AG04449 (cell line): ENCODE data around the gene CCDC38.

Source experiments
- CTCF ChIA-PET: fragments of 350-600 bp; formaldehyde crosslinking; extraction: SDS; loops from one replicate; lab custom pipeline; 2021; ENCODE audit warnings: antibody characterized with exemption; lab: Yijun Ruan, JAX
- POLR2A ChIA-PET: fragments of 400-600, 350-600 bp; formaldehyde crosslinking; extraction: SDS; loops from one replicate; lab custom pipeline; 2020; ENCODE audit warnings: antibody characterized with exemption, inconsistent platforms; lab: Yijun Ruan, JAX
- DNase-seq: peaks from one replicate; pipeline ENCODE4 v3.0.0-alpha.2; 2010; ENCODE audit warnings: low read depth, low spot score
- H3K4me3 ChIP-seq: 2 replicates; pipeline ENCODE4 v1.5.1; 2011; ENCODE audit warnings: low read depth, mild to moderate bottlenecking, control low read depth, low read length
- TF ChIP-seq, protein P1 (sequence below): IDR thresholded peaks from one replicate; pipeline ENCODE4 v1.5.1; 2011; ENCODE audit warnings: mild to moderate bottlenecking, moderate library complexity, low read length, control low read depth, inconsistent platforms; ENCODE audit not compliant: insufficient read depth; ENCODE audit errors: missing control alignments

Gene CCDC38

DNA sequence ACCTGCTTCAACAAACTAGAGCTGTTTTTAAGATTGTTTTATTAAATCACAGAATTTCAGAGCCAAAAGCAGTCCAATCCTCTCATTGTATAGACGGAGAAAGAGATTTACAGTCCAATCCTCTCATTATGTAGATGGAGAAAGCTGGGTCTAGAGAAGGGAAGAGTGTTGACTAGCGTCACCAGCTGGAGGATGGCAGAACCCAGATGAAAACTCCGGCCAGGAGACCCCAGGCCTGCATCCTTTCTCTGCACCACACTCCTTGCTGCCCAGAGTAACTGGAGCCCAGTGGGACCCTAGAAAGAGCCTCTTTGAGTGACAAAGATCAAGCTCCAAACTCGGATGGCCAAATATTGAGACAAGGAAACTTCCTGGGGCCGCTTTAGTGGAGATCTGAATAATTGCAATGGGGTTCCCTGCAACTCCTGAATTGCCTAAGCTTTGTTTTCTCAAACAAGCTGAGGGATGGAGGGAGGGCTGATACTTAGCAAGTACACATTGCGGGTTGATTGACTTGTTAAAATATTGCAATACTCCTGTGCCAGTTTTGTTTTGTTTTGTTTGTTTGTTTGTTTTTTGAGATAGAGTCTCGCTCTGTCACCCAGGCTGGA is 13.2 kb upstream of the CCDC38 start:
- POLR2A ChIA-PET: no interaction called here
- H3K4me3 ChIP-seq: no peak overlapping the region
- TF ChIP-seq, protein P1, sequence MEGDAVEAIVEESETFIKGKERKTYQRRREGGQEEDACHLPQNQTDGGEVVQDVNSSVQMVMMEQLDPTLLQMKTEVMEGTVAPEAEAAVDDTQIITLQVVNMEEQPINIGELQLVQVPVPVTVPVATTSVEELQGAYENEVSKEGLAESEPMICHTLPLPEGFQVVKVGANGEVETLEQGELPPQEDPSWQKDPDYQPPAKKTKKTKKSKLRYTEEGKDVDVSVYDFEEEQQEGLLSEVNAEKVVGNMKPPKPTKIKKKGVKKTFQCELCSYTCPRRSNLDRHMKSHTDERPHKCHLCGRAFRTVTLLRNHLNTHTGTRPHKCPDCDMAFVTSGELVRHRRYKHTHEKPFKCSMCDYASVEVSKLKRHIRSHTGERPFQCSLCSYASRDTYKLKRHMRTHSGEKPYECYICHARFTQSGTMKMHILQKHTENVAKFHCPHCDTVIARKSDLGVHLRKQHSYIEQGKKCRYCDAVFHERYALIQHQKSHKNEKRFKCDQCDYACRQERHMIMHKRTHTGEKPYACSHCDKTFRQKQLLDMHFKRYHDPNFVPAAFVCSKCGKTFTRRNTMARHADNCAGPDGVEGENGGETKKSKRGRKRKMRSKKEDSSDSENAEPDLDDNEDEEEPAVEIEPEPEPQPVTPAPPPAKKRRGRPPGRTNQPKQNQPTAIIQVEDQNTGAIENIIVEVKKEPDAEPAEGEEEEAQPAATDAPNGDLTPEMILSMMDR: no peak
- DNase-seq: no peak
- CTCF ChIA-PET: interaction anchor here (0.7 to 1.7 kb wide), 3 partner anchors 12 to 37 kb away, joined by 3 to 4 read pairs (median 4); partner anchors contain the start of genes AMDHD1 and CCDC38

DNA sequence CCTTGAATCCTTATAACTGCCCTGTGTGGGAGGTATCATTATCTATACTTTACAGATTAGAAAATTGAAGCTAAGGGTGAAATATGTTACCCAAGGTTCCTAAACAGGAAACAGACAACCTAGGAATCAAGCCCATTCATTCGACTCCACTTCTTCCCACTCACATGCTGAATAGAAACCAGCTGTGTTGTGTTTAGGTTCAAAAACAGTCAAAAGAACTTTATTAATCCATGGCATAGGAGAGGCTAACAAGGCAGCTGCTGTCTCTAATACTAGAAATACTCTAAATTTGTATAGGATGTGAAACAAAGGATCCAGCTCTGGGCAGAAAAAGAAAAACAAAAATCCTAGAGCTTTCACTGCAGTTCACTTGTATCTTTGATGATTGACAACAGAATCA is 10.6 kb upstream of the CCDC38 start:
- CTCF ChIA-PET: interaction anchor here (2.5 to 2.6 kb wide), 2 partner anchors 9 to 46 kb away, joined by 10 to 11 read pairs; no protein-coding TSS in a partner anchor
- POLR2A ChIA-PET: no interaction called here
- no peak for DNase-seq

DNA sequence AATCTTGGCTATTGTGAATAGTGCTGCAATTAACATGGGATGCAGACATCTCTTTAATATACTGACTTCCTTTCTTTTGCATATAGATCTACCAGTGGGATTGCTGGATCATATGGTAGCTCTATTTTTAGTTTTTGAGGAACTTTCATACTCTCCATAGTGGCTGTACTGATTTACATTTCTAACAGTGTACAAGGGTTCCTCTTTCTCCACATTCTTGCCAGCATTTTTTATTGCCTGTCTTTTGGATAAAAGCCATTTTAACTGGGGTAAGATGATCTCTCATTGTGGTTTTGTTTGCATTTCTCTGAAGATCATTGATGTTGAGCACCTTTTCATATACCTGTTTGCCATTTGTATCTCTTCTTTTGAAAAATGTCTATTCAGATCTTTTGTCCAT is 9.1 kb upstream of the CCDC38 start:
- H3K4me3 ChIP-seq: no peak overlapping the region
- TF ChIP-seq, protein P1: no peak
- DNase-seq: no peak
- POLR2A ChIA-PET: no interaction called here
- CTCF ChIA-PET: no interaction called here

More for the DNA sequence above, 10.6 kb upstream of the CCDC38 start:
- no peak overlapping the region for H3K4me3 ChIP-seq
- TF ChIP-seq, protein P1: no peak

DNA sequence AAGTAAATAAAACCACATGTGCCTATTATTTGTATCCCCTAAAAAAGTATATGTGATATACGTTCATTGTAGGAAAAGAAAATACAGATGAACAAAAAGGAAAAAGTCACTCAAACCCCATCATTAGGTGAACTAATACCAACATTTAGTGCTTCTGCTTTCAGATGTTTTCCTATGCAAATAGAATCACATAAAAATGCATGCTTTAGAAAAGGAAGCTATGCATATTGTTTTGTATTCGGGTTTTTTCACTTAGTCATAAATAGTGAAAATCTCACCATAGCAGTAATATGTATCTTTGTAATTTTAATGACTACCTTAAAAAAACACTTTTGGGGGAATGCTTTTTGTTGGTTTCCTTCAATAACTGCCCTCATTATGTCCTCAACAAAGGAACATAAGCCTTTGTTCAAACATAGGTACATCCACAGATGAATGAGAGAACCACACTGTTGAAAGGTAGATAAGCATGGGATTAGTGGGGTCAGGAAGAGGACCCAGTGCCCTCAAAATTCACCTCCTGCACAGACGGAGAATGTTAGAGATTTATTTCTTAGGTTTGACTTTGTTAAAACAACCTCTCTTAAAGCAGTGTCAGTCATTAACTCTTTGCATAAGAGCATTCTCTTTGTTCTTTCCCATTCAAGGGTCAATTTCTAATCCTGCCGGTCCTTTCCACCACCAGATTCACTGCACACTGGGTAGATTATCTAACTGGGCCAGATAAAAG is 7.2 kb upstream of the CCDC38 start:
- CTCF ChIA-PET: interaction anchor here (1.3 kb wide), 1 partner anchor 31 kb away, joined by 3 read pairs; no protein-coding TSS in a partner anchor
- TF ChIP-seq, protein P1: no peak
- no peak for DNase-seq
- H3K4me3 ChIP-seq: no peak overlapping the region
- POLR2A ChIA-PET: no interaction called here

DNA sequence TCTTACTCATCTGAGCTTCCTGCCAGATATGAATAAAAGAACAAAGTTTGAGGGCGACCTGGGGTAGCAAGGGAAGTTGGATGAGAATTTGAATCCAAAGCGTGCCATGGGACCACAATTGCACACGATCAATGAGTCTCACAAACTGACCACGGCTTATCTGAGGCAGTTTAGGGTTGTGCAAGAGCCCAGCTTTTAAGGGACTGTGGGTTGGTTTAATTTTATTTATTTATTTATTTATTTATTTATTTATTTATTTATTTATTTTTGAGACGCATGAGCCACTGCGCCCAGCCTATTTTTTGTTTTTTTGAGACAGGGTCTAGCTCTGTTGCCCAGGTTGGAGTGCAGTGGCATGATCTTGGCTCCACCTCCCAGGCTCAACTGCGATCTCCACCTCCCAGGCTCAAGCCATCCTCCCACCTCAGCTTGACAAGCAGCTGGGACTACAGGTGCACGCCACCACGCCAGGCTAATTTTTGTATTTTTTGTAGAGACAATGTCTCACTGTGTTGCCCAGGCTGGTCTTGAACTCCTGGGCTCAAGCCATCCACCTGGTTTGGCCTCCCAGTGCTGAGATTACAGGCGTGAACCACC is 1.8 kb upstream of the CCDC38 start:
- ChIA-PET CTCF (interaction anchor here (0.9 to 5.3 kb wide), 5 partner anchors 9 to 96 kb away, joined by 3 to 37 read pairs (median 4); no protein-coding TSS in a partner anchor), POLR2A (no interaction called here)
- TF ChIP-seq, protein P1: no peak
- no peak for DNase-seq
- no peak overlapping the region for H3K4me3 ChIP-seq
